Mucosa of gallbladder (tissue), 1 donor: ENCODE measurements around the gene CYB561D2. TPM values are rescaled to one million over a fixed set of nuclear protein-coding genes. Genes with fewer than 3 reads are reported as not detected.
"Not testable (repeated sequence)": the region's sequence is repeated elsewhere in the genome, so short reads cannot be mapped to it uniquely, and the experiment has no call there.

Experiments
- DNase-seq: peaks from one replicate; pipeline ENCODE4 v3.0.0-alpha.2; 2020; ENCODE audit warnings: low spot score
- total RNA-seq: library from RNA; stranded (reverse); gene quantifications from one replicate; pipeline ENCODE4 v1.2.1, GENCODE V29; 2021
- donor health status: DM: no; HTN: no; CAD: no.

Gene CYB561D2, protein sequence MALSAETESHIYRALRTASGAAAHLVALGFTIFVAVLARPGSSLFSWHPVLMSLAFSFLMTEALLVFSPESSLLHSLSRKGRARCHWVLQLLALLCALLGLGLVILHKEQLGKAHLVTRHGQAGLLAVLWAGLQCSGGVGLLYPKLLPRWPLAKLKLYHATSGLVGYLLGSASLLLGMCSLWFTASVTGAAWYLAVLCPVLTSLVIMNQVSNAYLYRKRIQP
- 35.4 TPM for total RNA-seq

GRCh38 chr3:50350527-50351322 is at the start of gene CYB561D2, which contains the start of gene NPRL2:
Gene CYB561D2 (plus strand): TSS chr3:50350862. CDS start chr3:50351434, 572 bp downstream.
Gene NPRL2 (minus strand): TSS chr3:50350775. CDS start chr3:50350652, 123 bp downstream.
- peak; percentile 97 for DNase-seq

DNA sequence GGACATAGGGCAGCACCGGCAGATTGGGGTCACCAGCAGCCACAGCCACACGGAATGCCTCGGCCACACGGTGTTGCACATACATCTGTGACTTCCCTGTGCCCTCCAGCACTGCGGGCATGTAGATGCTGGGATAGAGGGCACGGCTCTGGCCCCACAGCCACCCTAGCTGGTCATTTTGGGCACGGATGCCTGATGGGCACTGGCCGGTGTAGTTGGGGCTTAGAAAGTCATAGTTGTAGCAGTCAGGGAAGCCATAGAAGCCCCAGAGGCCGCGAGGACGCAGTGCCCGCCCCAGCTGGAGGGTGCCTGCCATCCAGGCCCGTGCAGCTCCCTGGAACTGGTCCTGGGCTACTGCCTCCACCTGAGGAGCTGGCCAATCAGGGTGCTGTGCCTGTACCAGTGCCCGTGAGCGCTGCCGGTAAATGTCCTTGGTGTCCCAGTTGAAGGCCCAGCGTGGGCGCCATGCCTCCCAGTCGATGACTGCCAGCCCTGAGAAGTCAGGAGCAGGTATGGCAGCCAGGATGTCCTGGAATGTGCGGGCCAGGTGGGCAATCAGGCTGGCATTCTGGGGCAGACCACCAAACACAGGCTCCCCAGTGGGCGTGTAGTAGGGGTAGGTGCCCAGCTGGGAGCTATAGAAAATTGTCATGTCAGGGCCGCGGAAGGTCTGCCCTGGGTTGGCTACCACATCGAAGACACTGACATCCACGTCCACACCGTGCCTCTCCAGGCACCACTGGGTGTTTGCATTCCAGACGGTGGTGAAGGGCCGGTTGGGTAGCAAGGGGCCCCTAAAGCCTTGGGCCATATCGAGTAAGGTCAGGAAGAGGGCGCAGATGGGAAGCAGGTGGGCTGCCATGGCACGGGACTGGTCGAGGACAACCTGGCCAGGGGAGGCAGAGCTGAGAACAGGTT is 48.3 kb upstream of the CYB561D2 start:
- no peak for DNase-seq

DNA sequence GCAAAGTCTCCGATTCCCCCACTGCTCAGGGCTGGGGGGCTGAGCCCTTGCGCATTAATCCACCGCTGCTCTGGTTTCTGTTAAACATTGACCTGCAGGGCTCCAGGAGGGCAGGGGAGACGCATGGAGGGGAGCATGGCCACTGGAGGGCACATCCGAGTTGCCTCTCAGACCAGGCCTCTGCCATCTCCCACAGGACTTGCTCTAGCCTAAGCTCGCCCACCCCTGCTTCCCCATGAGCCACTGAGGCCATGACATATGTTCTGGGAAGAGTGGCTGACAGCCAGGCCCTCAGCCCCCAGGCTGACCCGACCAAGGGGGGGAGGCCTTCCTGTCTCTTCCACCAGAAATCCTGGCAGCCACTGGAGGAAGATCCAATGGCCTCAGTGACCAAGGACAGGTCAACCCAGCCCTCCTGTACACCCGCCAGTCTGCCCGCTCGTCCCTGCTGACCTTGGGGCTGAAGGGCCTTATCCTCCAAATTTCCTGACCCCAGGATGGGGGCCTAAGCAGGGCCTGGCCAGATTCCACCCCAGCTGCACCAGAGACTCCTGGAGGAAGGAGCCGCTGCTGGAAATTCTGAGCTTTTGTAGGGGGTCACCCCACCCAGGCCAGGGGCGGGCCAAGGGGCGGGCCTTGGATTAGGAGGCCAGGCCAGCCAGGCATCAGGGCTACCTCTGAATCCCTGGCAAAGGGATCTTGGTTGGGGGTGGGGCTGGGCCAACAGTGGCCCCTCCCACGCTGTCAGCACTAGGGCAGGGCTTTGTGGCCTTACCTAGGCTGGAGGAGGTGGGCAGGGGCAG is 47.4 kb upstream of the CYB561D2 start, which contains the start of gene HYAL1:
HYAL1 (minus strand) TSS at position 562 of the 803 bp plus-strand sequence. CDS start 618 bp downstream, outside the sequence.
- peak; percentile 79 for DNase-seq

DNA sequence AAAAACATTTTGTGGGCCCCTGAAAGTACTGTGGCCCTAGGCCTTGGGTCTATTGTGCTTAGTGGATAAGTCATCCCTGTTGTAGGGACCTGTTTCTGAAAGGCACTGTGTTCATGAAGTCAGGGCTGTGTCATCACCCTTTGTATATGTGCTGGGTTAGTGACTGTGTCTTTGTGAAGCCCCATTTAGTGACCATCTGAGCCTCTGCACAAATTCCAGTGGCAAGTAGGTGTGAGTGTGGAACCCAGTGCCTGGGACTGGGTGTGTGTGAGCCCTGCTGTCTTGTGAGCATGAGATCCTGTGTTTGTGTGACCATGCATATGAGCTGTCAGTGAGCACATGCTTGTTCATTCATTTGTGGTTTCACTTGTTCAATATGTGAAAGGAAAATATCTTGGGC is 46.1 kb upstream of the CYB561D2 start:
- no peak for DNase-seq

DNA sequence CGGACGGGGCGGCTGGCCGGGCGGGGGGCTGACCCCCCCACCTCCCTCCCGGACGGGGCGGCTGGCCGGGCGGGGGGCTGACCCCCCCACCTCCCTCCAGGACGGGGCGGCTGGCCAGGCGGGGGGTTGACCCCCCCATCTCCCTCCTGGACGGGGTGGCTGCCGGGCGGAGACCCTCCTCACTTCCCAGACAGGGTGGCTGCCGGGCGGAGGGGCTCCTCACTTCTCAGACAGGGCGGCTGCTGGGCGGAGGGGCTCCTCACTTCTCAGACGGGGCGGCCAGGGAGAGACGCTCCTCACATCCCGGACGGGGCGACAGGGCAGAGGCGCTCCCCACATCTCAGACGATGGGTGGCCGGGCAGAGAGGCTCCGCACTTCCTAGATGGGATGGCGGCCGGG is 38.6 kb upstream of the CYB561D2 start:
- not testable (repeated sequence) for DNase-seq

GRCh38 chr3:50314342-50314741 is 36.3 kb upstream of the CYB561D2 start:
- DNase-seq: no peak

DNA sequence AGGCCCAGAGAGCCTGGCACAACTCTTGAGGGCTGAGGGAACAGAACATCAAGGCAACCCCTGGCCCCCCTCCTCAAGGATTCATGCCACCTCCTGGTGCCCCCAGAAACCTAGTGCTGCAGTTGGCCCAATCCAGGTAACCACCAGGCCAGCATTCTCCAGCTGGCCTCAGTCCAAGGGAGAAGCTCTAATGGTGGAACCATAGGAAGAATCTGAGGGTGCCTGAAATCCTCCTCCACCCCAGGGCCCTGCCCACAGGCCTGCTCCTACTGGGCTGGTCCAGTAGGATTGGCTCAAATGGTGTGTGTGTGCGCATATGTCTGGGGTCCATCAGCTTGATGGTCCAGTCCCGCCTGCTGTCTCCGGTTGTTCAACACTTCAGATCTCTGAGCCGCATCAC is 35.8 kb upstream of the CYB561D2 start:
- DNase-seq: no peak

DNA sequence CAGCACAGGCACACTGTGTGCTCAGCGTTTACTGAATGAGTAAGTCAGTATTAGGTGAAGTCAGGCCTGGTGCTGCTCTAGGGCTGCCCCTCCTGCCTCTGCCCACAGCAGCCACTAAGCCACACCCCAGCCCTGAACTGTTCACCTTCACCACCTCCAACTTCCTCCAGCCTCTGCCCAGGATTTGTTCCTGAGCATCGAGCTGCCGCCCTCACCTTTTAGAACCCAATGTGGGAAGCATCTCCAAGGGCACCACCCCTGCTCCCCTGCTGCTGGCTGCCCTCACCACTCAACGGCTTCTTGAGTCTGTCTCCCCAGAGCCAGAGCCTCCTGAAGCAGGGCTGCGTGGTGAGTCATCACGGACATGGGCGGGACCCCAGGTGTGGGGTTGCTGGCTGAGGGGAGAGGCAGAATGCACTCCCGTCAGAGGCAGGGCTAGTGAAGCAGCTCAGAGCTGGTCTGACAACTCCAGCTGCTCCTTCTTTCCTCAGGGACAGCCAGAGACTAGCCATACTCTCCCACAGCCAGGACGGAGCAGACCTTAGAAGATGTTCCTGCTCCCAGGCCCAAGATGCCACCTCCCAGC is 33.9 kb upstream of the CYB561D2 start:
- peak; percentile 90 for DNase-seq

DNA sequence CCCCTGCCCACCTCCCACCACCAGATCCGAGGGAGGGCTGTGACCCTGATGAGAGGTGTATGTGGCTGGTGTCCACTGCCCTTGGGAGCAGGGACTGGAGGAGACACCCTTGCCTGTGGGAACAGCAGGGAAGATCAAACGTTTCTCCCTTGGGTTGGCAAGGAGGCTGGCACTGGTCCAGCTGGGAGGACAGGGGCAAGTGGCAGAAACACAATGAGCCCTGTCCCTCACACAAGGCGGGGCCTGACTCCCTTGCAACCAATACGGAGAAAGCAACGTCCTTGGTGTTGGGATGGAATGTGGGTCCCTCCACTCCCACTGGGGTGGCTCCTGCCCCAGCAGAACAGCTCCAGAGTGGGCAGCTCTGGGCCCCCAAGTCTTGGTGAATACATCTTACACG is 33.4 kb upstream of the CYB561D2 start:
- DNase-seq: peak; percentile 60

- no peak for DNase-seq
Observed at GRCh38 chr3:50318163-50318562, 32.5 kb upstream of the CYB561D2 start.

DNA sequence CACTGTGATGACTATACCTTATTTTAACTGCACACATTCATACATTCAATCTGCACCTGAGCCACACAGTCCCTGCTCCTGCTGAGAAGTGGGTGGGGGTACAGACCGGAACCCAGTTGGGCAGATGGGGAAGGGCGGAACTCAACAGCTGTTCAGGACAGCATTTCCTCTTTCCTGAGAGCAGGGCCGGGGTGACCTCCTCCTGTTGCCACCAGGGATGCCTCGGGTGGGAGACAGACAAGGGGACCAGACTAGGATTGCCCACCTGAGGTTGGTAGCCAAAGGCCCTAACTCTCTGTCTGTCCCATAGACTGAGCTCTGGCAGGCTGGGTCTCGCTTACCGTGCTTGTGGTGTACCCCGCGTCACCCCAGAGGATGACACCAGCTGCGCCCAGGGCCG is 32.0 kb upstream of the CYB561D2 start:
- no peak for DNase-seq

DNA sequence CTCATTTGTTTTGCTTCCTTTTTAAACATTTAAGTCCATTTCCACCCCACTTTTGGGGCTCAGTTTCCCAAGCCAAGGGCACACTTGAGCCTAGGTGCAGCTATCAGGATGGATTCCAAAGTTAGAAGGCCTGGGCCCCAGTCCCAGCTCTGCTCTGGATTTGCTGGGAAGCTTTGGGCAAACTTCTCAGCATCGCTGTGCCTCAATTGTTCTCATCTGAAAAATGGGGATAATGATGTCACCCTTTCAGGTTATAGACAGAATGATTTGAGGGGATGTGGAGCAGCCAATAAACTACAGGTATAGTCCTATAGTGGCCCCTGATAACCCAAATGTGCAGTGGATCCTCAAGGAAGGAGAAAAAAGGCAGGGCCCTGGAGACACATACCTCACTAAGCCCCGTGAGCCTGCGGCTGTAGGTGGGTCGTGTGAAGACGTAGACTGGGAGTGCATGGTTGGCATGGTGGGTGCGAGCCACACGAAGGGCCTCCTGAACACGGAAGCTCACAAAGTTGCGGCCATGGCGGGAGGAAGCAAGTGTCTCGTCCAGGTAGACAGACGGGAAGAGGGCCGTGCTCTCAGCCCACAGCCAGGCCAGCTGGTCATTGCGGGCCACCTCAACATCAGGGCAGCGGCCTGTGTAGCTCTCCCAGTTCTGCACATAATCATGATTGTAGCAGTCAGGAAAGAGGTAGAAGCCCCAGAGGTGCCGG is 31.3 kb upstream of the CYB561D2 start:
- DNase-seq: no peak

DNA sequence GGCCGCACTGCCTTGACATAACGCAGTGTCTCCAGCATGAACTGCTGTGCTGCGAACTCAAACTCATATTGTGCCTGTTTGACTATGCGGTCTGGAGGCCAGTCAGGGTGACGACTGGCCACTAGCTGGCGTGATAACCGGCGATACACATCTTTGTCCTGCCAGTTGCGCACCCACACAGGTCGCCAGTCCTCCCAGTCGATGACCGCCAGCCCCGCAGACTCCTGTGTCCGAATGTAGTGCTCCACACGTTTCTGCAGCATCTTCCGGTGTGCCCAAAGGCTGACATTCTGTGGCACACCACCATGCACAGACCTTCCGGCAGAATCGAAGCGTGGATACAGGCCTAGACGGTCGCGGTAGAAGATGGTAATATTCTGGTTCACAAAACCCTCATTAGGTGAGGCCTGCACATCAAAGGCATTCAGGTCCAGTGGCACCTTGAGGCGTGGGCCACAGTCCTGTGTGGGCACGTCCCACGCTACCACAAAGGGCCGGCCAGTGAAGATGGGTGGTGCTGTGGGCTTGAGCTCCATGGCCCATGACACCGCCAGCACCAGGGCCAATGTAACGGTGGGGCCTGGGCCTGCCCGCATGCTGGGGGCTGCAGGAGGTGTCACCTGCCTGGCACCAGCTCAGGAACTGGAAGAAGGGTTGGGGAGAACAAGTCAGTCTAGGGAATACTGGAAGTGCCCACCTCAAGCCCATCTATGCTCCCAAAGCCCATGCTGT is 30.6 kb upstream of the CYB561D2 start:
- DNase-seq: no peak

- DNase-seq: peak; percentile 74
Observed at GRCh38 chr3:50320853-50321335, 29.8 kb upstream of the CYB561D2 start.

GRCh38 chr3:50321336-50322114 is 29.1 kb upstream of the CYB561D2 start:
- DNase-seq: peak; percentile 89

DNA sequence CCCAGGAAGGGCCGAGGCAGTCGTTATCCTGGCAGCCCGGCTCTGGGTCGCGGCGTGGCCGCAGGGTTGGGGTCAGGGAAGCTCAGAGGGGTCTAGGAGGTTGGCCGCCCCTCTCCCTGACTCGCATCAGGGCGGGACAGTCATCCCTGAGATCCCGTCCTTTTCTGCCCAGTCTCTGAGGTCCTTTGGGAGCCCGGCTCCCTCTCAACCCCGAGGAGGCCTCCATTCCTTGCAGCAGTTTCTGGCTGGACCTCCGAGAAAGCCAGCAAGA is 28.6 kb upstream of the CYB561D2 start:
- DNase-seq: no peak

DNA sequence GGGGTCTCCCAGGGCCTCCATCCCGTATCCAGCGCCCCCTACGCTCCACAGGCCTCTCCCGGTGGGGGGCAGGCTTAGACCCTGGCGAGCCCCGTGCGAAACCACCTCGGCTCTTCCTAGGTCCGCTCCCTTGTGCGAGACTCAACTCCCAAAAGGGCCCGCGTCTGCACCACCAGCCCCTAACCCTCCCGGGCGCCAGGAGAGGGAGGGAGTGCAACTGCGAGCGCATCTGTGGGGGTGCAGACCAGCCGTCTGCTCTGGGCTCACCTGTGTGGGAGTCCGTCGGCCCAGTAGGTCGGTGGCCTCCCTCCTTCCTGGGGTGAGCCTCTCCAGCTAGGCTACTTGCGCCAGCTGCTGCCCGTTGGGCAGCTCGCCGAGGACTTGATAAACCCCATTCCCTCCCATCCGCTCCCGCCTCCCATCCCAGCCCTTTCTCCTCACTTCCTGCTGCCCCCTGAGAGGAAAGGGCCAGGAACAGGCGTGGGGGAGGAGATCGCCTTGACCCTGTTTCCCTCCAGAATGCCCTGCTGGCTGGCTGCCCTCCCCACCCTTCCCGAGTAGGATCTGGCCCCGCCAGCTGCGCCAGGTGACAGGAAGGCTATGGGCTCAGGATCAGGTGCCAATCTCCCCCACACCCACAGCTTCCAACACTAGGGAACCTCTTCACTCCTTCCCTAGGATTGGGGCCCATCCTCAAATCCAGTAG is 28.1 kb upstream of the CYB561D2 start, which contains the start of gene HYAL2:
HYAL2 (minus strand) TSS at position 360 of the 706 bp plus-strand sequence. CDS start 2,256 bp downstream, outside the sequence.
- no peak for DNase-seq

- DNase-seq: no peak
Observed at GRCh38 chr3:50323092-50323600, 27.5 kb upstream of the CYB561D2 start.
